Erythroblast (primary cell): ENCODE data around the gene ANK3.

Source experiments
- GATA1 ChIP-seq: IDR thresholded peaks from 2 replicates; pipeline ENCODE4 v1.6.1; 2011; ENCODE audit warnings: low read depth, mild to moderate bottlenecking, control low read depth, low read length, moderate library complexity
- POLR2A ChIP-seq: IDR thresholded peaks from 2 replicates; pipeline ENCODE4 v1.6.1; 2011; ENCODE audit warnings: mild to moderate bottlenecking, low read length

- TF ChIP-seq POLR2A (no peak), GATA1 (no peak)
Measured at GRCh38 chr10:60185421-60185820, 204.3 kb downstream of the ANK3 start.
